ENCODE measurements around the gene LARGE1. TPM values are rescaled to one million over a fixed set of nuclear protein-coding genes. Genes with fewer than 3 reads are reported as not detected.
A peak's percentile ranks its signal among the peaks of the same experiment; 100 is the strongest.

Gene LARGE1
- polyA plus RNA-seq, 3 donors, result 0.05 to 0.13 TPM; not detected in 1

DNA sequence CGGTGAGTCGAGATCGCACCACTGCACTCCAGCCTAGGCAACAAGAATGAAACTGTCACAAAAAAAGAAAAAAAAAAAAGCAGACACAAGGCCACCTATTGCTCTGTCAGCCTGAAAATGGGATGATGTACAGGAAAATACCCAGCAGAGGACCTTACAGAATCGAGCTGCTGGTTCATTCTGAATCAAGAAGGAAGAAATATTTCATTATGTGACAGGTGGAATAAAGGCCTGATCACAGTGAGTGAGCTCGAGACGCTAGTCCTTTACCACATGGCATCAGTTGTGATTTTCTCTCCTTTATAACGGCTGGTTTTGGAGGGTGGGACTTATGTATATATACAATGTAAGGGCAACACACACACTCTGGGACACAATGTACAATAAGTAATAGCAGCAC is 340.0 kb downstream of the LARGE1 start:
- Histone ChIP-seq H3K4me3 (replicated peaks in 1 of 3; ENCODE audit: low read depth in 2 of 3, low read length in 3 of 3) (no peak overlapping the region), H3K27me3 (ENCODE audit: control insufficient read depth in 2 of 2, insufficient read depth in 2 of 2, low read length in 2 of 2) (no peaks in the 10 kb centered on the region), H3K27ac (ENCODE audit: low read depth in 1 of 2, low read length in 2 of 2) (no peak overlapping the region), H3K9ac (ENCODE audit: insufficient read depth, low read length, poor library complexity, severe bottlenecking) (no peak overlapping the region), H4K20me1 (ENCODE audit: insufficient read depth, low read length) (no peaks in the 10 kb centered on the region), H3K4me2 (replicated peaks; ENCODE audit: extremely low read depth, low read length, poor library complexity, severe bottlenecking) (no peak overlapping the region), H3K4me1 (ENCODE audit: control insufficient read depth in 1 of 2, insufficient read depth in 2 of 2, low read length in 2 of 2) (no peaks in the 10 kb centered on the region), H3K79me2 (ENCODE audit: insufficient read depth, low read length) (no peaks in the 10 kb centered on the region), H3K9me3 (replicated peaks in 1 of 2; ENCODE audit: control insufficient read depth in 1 of 2, insufficient read depth in 1 of 2, low read length in 2 of 2) (no peaks in the 10 kb centered on the region), H3K36me3 (replicated peaks in 1 of 2; ENCODE audit: control insufficient read depth in 1 of 2, insufficient read depth in 2 of 2, low read length in 2 of 2) (no peaks in the 10 kb centered on the region), H2AFZ (ENCODE audit: insufficient read depth, low read depth, low read length, poor library complexity, severe bottlenecking) (no peak overlapping the region)
- intact Hi-C loops (cut with micrococcal nuclease), result no loop called here
- no peaks in the 10 kb centered on the region for H3K4me1 Mint-ChIP-seq
- peaks cover 2 to 5% (median 4%) of the 10 kb centered on the region in 3 donors for H3K27me3 Mint-ChIP-seq (ENCODE audit: low read depth in 3 of 3)
- H3K4me3 Mint-ChIP-seq, result no peak overlapping the region
- no peaks in the 10 kb centered on the region for H3K36me3 Mint-ChIP-seq
- WGBS (ENCODE audit: insufficient coverage), result 75% methylated on average over 4 of the region's 7 CpGs
- no peak for DNase-seq
- TF ChIP-seq, protein P1, sequence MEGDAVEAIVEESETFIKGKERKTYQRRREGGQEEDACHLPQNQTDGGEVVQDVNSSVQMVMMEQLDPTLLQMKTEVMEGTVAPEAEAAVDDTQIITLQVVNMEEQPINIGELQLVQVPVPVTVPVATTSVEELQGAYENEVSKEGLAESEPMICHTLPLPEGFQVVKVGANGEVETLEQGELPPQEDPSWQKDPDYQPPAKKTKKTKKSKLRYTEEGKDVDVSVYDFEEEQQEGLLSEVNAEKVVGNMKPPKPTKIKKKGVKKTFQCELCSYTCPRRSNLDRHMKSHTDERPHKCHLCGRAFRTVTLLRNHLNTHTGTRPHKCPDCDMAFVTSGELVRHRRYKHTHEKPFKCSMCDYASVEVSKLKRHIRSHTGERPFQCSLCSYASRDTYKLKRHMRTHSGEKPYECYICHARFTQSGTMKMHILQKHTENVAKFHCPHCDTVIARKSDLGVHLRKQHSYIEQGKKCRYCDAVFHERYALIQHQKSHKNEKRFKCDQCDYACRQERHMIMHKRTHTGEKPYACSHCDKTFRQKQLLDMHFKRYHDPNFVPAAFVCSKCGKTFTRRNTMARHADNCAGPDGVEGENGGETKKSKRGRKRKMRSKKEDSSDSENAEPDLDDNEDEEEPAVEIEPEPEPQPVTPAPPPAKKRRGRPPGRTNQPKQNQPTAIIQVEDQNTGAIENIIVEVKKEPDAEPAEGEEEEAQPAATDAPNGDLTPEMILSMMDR (IDR thresholded peaks at IDR 0.05), result no peak
- H3K9me3 Mint-ChIP-seq, result no peaks in the 10 kb centered on the region
- no peak overlapping the region for H3K27ac Mint-ChIP-seq

DNA sequence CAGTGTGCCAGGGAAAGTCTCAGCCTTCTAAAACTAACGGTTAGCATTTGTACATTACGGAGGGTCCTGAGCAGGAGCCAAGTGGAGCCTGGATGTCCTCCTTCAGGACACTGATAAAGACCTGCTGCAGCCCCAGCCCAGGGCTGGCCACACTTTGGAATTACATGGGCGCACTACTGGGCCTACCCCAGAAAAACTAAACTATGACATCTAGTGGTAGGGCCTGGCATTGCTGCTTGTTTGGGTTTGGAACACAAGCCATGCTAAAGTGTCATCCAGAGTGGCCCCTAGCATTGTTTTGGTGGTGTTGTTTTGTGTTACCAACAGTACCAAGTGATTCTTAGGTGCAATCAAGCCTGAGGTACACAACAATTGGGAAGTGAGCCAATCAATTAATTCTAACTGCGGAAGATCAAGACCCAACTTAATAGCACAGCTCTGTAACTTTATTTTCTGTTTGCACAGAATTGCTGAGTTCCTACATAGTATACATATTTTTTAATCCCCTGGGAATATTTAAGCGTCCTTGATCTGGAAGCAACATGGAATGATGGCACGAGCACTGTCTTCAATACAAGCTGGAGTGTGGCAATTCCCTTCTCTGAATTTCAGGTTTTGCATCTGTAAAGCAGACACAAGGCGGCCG is 340.7 kb downstream of the LARGE1 start:
- Mint-ChIP-seq H3K4me3 (no peak overlapping the region), H3K4me1 (no peaks in the 10 kb centered on the region), H3K9me3 (no peaks in the 10 kb centered on the region), H3K36me3 (no peaks in the 10 kb centered on the region), H3K27me3 (ENCODE audit: low read depth in 3 of 3) (peaks cover 2 to 5% (median 3%) of the 10 kb centered on the region in 3 donors), H3K27ac (no peak overlapping the region)
- H4K20me1 ChIP-seq (ENCODE audit: insufficient read depth, low read length), result no peaks in the 10 kb centered on the region
- H3K27me3 ChIP-seq (ENCODE audit: control insufficient read depth in 2 of 2, insufficient read depth in 2 of 2, low read length in 2 of 2), result no peaks in the 10 kb centered on the region
- H3K9me3 ChIP-seq (replicated peaks in 1 of 2; ENCODE audit: control insufficient read depth in 1 of 2, insufficient read depth in 1 of 2, low read length in 2 of 2), result no peaks in the 10 kb centered on the region
- no peak overlapping the region for H3K4me3 ChIP-seq (replicated peaks in 1 of 3; ENCODE audit: low read depth in 2 of 3, low read length in 3 of 3)
- no peaks in the 10 kb centered on the region for H3K79me2 ChIP-seq (ENCODE audit: insufficient read depth, low read length)
- intact Hi-C loops (cut with micrococcal nuclease), result no loop called here
- 87% methylated on average over 6 of the region's 8 CpGs for WGBS (ENCODE audit: insufficient coverage)
- no peaks in the 10 kb centered on the region for H3K36me3 ChIP-seq (replicated peaks in 1 of 2; ENCODE audit: control insufficient read depth in 1 of 2, insufficient read depth in 2 of 2, low read length in 2 of 2)
- no peak overlapping the region for H3K27ac ChIP-seq (ENCODE audit: low read depth in 1 of 2, low read length in 2 of 2)
- TF ChIP-seq, protein P1 (IDR thresholded peaks at IDR 0.05), result peak; percentile 76
- H3K4me1 ChIP-seq (ENCODE audit: control insufficient read depth in 1 of 2, insufficient read depth in 2 of 2, low read length in 2 of 2), result no peaks in the 10 kb centered on the region
- H3K4me2 ChIP-seq (replicated peaks; ENCODE audit: extremely low read depth, low read length, poor library complexity, severe bottlenecking), result no peak overlapping the region
- no peak overlapping the region for H2AFZ ChIP-seq (ENCODE audit: insufficient read depth, low read depth, low read length, poor library complexity, severe bottlenecking)
- no peak overlapping the region for H3K9ac ChIP-seq (ENCODE audit: insufficient read depth, low read length, poor library complexity, severe bottlenecking)
- no peak for DNase-seq
